ENCODE results near the gene FBXO45. TPM values are rescaled to one million over a fixed set of nuclear protein-coding genes. Genes with fewer than 3 reads are reported as not detected.
A peak's percentile ranks its signal among the peaks of the same experiment; 100 is the strongest.
"Not testable (repeated sequence)": the region's sequence is repeated elsewhere in the genome, so short reads cannot be mapped to it uniquely, and the experiment has no call there.

The FBXO45 gene
- total RNA-seq, 1 donor from 2014 or later = 5.8 TPM

- DNase-seq (ENCODE audit: low spot score) = no peak
Observed at GRCh38 chr3:196557236-196557635, 11.2 kb upstream of the FBXO45 start.

- no peak for DNase-seq (ENCODE audit: low spot score)
Observed at GRCh38 chr3:196558476-196558875, 10.0 kb upstream of the FBXO45 start.

- no peak for DNase-seq (ENCODE audit: low spot score)
Observed at GRCh38 chr3:196559826-196560225, 8.6 kb upstream of the FBXO45 start.

- no peak for DNase-seq (ENCODE audit: low spot score)
Observed at GRCh38 chr3:196563721-196564225, 4.7 kb upstream of the FBXO45 start.

- peak; percentile 54 for DNase-seq (ENCODE audit: low spot score)
Observed at GRCh38 chr3:196569003-196569516, 600 bp downstream of the FBXO45 start.

- not testable (repeated sequence) for DNase-seq (ENCODE audit: low spot score)
Observed at GRCh38 chr3:196570332-196570731, 1.9 kb downstream of the FBXO45 start.

- DNase-seq (ENCODE audit: low spot score) = no peak
Observed at GRCh38 chr3:196572389-196572788, 3.9 kb downstream of the FBXO45 start.

GRCh38 chr3:196585044-196585757 is 16.7 kb downstream of the FBXO45 start:
- no peak for DNase-seq (ENCODE audit: low spot score)

GRCh38 chr3:196590279-196590678 is 21.8 kb downstream of the FBXO45 start:
- no peak for DNase-seq (ENCODE audit: low spot score)

GRCh38 chr3:196596355-196596754 is 27.9 kb downstream of the FBXO45 start:
- DNase-seq (ENCODE audit: low spot score) = no peak

GRCh38 chr3:196597971-196598733 is 29.7 kb downstream of the FBXO45 start:
- DNase-seq (ENCODE audit: low spot score) = not testable (repeated sequence)

GRCh38 chr3:196599734-196600128 is 31.3 kb downstream of the FBXO45 start:
- DNase-seq (ENCODE audit: low spot score) = no peak

- no peak for DNase-seq (ENCODE audit: low spot score)
Observed at GRCh38 chr3:196600359-196600758, 31.9 kb downstream of the FBXO45 start.

- DNase-seq (ENCODE audit: low spot score) = no peak
Observed at GRCh38 chr3:196602673-196603072, 34.2 kb downstream of the FBXO45 start.

- DNase-seq (ENCODE audit: low spot score) = no peak
Observed at GRCh38 chr3:196603683-196604082, 35.2 kb downstream of the FBXO45 start.

GRCh38 chr3:196604548-196604947 is 36.1 kb downstream of the FBXO45 start:
- DNase-seq (ENCODE audit: low spot score) = no peak

- DNase-seq (ENCODE audit: low spot score) = no peak
Observed at GRCh38 chr3:196608693-196609092, 40.2 kb downstream of the FBXO45 start.

GRCh38 chr3:196609343-196609775 is 40.9 kb downstream of the FBXO45 start:
- DNase-seq (ENCODE audit: low spot score) = peak; percentile 93

GRCh38 chr3:196609805-196610515 is 41.5 kb downstream of the FBXO45 start:
- DNase-seq (ENCODE audit: low spot score) = no peak

- no peak for DNase-seq (ENCODE audit: low spot score)
Observed at GRCh38 chr3:196611761-196612483, 43.5 kb downstream of the FBXO45 start.

- DNase-seq (ENCODE audit: low spot score) = not testable (repeated sequence)
Observed at GRCh38 chr3:196615234-196615633, 46.8 kb downstream of the FBXO45 start.

Measured in ureter (tissue), 1 donor.